ENCODE results near the gene ZCCHC24.

DNA sequence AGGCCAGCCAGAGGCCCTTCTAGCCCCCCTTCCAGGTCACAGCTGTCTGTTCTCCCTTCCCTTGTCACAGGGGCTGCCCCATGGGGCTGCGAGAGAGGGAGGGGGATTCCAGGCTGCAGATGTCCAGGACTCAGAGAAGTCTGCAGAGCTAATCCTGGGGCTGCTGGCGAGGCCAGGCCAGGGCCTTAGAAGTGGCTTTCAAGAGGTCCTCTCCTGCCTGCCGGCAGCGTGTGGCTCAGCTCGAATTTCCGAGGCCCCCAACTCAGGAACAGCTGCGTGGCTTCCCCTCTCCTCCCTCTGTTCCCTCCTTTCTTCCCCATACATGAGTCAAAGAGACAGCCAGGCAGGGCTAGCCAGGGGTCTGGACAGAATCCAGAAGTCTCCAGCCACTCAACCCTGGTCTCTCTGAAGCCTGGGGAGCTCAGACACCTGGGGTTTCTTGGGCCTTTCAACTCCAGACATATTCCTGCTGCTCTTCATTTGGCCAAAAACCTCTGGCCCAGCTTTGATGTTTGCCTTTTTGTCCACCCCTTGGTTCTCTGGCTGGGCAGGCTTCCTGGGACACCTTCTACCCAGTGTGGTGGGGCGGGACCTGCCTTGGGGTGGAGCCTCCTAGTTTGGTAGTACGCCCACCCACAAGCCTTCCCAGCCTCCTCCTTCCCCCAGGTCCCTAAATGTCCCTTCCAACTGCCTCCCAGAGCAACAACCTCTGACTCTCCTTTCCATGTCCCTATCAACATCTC is 45.1 kb upstream of the ZCCHC24 start:
- TF ChIP-seq, protein P1, sequence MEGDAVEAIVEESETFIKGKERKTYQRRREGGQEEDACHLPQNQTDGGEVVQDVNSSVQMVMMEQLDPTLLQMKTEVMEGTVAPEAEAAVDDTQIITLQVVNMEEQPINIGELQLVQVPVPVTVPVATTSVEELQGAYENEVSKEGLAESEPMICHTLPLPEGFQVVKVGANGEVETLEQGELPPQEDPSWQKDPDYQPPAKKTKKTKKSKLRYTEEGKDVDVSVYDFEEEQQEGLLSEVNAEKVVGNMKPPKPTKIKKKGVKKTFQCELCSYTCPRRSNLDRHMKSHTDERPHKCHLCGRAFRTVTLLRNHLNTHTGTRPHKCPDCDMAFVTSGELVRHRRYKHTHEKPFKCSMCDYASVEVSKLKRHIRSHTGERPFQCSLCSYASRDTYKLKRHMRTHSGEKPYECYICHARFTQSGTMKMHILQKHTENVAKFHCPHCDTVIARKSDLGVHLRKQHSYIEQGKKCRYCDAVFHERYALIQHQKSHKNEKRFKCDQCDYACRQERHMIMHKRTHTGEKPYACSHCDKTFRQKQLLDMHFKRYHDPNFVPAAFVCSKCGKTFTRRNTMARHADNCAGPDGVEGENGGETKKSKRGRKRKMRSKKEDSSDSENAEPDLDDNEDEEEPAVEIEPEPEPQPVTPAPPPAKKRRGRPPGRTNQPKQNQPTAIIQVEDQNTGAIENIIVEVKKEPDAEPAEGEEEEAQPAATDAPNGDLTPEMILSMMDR (IDR thresholded peaks at IDR 0.05) = no peak
- no peak for TF ChIP-seq POLR2A (IDR thresholded peaks at IDR 0.05)
